ENCODE measurements around the gene ASF1A. TPM values are rescaled to one million over a fixed set of nuclear protein-coding genes. Genes with fewer than 3 reads are reported as not detected.

Gene ASF1A
- total RNA-seq, 2 experiments from 2014 or later: 37.3 to 46.0 TPM

DNA sequence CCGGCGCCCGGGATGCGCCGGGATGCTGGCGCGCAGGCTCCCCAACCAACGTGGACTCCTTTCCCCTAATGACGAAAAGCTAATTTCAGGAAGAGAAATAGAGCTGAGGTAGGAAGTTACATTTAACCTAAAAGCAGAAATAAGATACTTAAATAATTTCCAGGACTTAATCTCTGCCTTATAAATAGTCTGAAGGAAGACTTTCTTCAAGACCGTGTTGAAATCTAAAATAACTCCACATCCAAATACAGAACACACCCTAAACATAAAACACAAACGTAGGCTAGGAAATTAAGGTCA, 1.3 kb downstream of the ASF1A start:
- Histone ChIP-seq H3K4me3 (ENCODE audit: low read depth, low read length, poor library complexity, severe bottlenecking) (peak overlapping the region; percentile 80), H3K27ac (ENCODE audit: low read depth, low read length, poor library complexity, severe bottlenecking) (peak overlapping the region; percentile 89), H3K36me3 (ENCODE audit: insufficient read depth, low read length) (peaks cover 40% of the 10 kb centered on the region), H4K20me1 (ENCODE audit: insufficient read depth, low read length) (peaks cover 16% of the 10 kb centered on the region; the same call in 1 of the 2 replicates), H3K4me2 (ENCODE audit: low read length) (peak overlapping the region; percentile 99), H3K79me2 (ENCODE audit: insufficient read depth, low read depth, low read length) (peaks cover 85% of the 10 kb centered on the region), H2AFZ (ENCODE audit: low read length) (no peak overlapping the region), H3K9me2 (ENCODE audit: insufficient read depth, low read length) (no peaks in the 10 kb centered on the region), H3K9me3 (ENCODE audit: low read length) (no peaks in the 10 kb centered on the region), H3K4me1 (ENCODE audit: insufficient read depth, low read length, poor library complexity, severe bottlenecking) (peaks cover 62% of the 10 kb centered on the region)
- no peak for DNase-seq (ENCODE audit: low spot score)
- ChIA-PET CTCF (ENCODE audit: unreplicated experiment) (no interaction called here), POLR2A (interaction anchor here (0.8 to 9.3 kb wide), 4 partner anchors 12 to 554 kb away, joined by 3 to 88 read pairs (median 4); no protein-coding TSS in a partner anchor)
- intact Hi-C loops (cut with micrococcal nuclease; ENCODE audit: unreplicated experiment): loop anchor here (2.0 to 10.0 kb wide), 4 partner anchors 186 to 550 kb away; partner anchors contain the start of gene CEP85L
- no TSS peak for BruUV-seq (replicated peaks)
- TF ChIP-seq EZH2phosphoT487 (IDR thresholded peaks at IDR 0.05; ENCODE audit: borderline replicate concordance, low read depth, low read length) (no peak), CTCF (conservative IDR thresholded peaks at IDR 0.05; ENCODE audit: low read length) (no peak)

DNA sequence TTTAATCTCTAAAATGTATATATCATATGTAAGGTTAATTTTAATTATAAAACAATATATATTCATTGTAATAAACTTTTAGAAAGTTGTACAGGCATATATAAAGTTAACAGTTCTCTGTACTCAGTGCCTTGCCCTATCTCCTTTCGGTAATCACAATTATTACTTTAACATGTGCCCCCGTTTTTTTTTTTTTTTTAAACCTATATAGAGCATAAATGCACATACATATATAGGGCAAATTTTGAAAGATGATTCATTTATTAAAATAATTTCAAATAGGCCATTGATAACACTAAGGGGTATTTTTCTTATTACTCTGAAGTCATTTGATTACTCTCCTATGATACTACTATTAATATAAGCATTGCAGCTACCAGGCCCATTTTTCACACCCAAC, 1.9 kb downstream of the ASF1A start:
- Histone ChIP-seq H3K4me1 (ENCODE audit: insufficient read depth, low read length, poor library complexity, severe bottlenecking) (peaks cover 61% of the 10 kb centered on the region), H3K9me2 (ENCODE audit: insufficient read depth, low read length) (no peaks in the 10 kb centered on the region), H4K20me1 (ENCODE audit: insufficient read depth, low read length) (peaks cover 19% of the 10 kb centered on the region; the same call in 1 of the 2 replicates), H3K36me3 (ENCODE audit: insufficient read depth, low read length) (peaks cover 47% of the 10 kb centered on the region), H3K79me2 (ENCODE audit: insufficient read depth, low read depth, low read length) (peaks cover 85% of the 10 kb centered on the region), H3K4me2 (ENCODE audit: low read length) (peak overlapping the region; percentile 99), H3K27ac (ENCODE audit: low read depth, low read length, poor library complexity, severe bottlenecking) (peak overlapping the region; percentile 89), H3K4me3 (ENCODE audit: low read depth, low read length, poor library complexity, severe bottlenecking) (peak overlapping the region; percentile 80), H3K9me3 (ENCODE audit: low read length) (no peaks in the 10 kb centered on the region), H2AFZ (ENCODE audit: low read length) (no peak overlapping the region; the same call in 1 of the 2 replicates)
- intact Hi-C loops (cut with micrococcal nuclease; ENCODE audit: unreplicated experiment): loop anchor here (2.0 to 10.0 kb wide), 4 partner anchors 187 to 549 kb away; partner anchors contain the start of gene CEP85L
- no peak for TF ChIP-seq EZH2phosphoT487 (IDR thresholded peaks at IDR 0.05; ENCODE audit: borderline replicate concordance, low read depth, low read length)
- TF ChIP-seq CTCF (conservative IDR thresholded peaks at IDR 0.05; ENCODE audit: low read length): no peak
- POLR2A ChIA-PET: interaction anchor here (0.8 to 9.3 kb wide), 4 partner anchors 11 to 42 kb away, joined by 3 to 88 read pairs (median 4); no protein-coding TSS in a partner anchor
- DNase-seq (ENCODE audit: low spot score): no peak
- BruUV-seq (replicated peaks): TSS peak; percentile 42
- CTCF ChIA-PET (ENCODE audit: unreplicated experiment): no interaction called here
